ENCODE results near the gene INPP5B. TPM values are rescaled to one million over a fixed set of nuclear protein-coding genes. Genes with fewer than 3 reads are reported as not detected.

INPP5B gene
- total and polyA plus RNA-seq, 9 of the 15 experiments (the other 6 are each of a cell fraction or from before 2014, with no cell fraction given), result 14.1 to 28.7 (median 20.9) TPM

- TF ChIP-seq PKNOX1 (IDR thresholded peaks at IDR 0.05) (no peak), MTA3 (IDR thresholded peaks at IDR 0.05; ENCODE audit: borderline replicate concordance) (no peak), ZNF174 (CRISPR knock-in tag; IDR thresholded peaks at IDR 0.05) (no peak), MXI1 (IDR thresholded peaks at IDR 0.05; ENCODE audit: low read depth, low read length) (peak; percentile 6; the same call in 1 of the 2 replicates), ZNF79 (CRISPR knock-in tag; IDR thresholded peaks at IDR 0.05; ENCODE audit: low read depth) (no peak), ZBED1 (IDR thresholded peaks at IDR 0.05) (peak; percentile 26; the same call in 1 of the 2 replicates), RREB1 (CRISPR knock-in tag; IDR thresholded peaks at IDR 0.05) (peak; percentile 95), ERF (CRISPR knock-in tag; IDR thresholded peaks at IDR 0.05) (0 out of 2 replicates have a peak, but pooled peaks have one; percentile 29), NEUROD1 (IDR thresholded peaks at IDR 0.05; ENCODE audit: borderline replicate concordance, low read depth, low read length, partially characterized antibody) (peak; percentile 43), CSDE1 (IDR thresholded peaks at IDR 0.05) (peak in 1 of 2 experiments; percentile 83; a peak in 2 of 4 replicates), GATA2 (CRISPR knock-in tag; IDR thresholded peaks at IDR 0.05) (0 out of 2 replicates have a peak, but pooled peaks have one; percentile 16), ADNP (tag; IDR thresholded peaks at IDR 0.05) (no peak), ZNF639 (CRISPR knock-in tag; conservative IDR thresholded peaks at IDR 0.05 in 1 of 2, IDR thresholded peaks at IDR 0.05 in 1 of 2) (0 out of 4 replicates have a peak, but pooled peaks of 1 of the 2 experiments have one; percentile 32), ZNF655 (CRISPR knock-in tag; IDR thresholded peaks at IDR 0.05) (no peak), POLR2G (IDR thresholded peaks at IDR 0.05; ENCODE audit: low read depth, low read length) (no peak), CBFB (CRISPR knock-in tag; IDR thresholded peaks at IDR 0.05) (0 out of 2 replicates have a peak, but pooled peaks have one; percentile 47), CEBPG (CRISPR knock-in tag; IDR thresholded peaks at IDR 0.05) (peak; percentile 63; the same call in 1 of the 2 replicates), CEBPG (tag; conservative IDR thresholded peaks at IDR 0.05 in 1 of 2, IDR thresholded peaks at IDR 0.05 in 1 of 2) (peak; percentile 49 to 75; a peak in 3 of 4 replicates)
Measured at GRCh38 chr1:37858931-37859506, 87.8 kb downstream of the INPP5B start (continued).

All from K562 (cell line).